CD8-positive, alpha-beta memory T cell (primary cell): Measurements from ENCODE around the gene G3BP2. TPM values are rescaled to one million over a fixed set of nuclear protein-coding genes. Genes with fewer than 3 reads are reported as not detected.

ENCODE experiments used
- CTCF ChIA-PET: fragments of 350-600 bp; sonication (Branson Sonifier 250); formaldehyde crosslinking; loops from one replicate; lab custom pipeline; 2021; ENCODE audit warnings: antibody characterized with exemption; lab: Charles Lee
- POLR2A ChIA-PET: fragments of 350-600 bp; sonication (Branson Sonifier 250); formaldehyde crosslinking; loops from one replicate; lab custom pipeline; 2021; ENCODE audit warnings: antibody characterized with exemption; lab: Charles Lee
- DNase-seq, 5 donors: peaks; one replicate each; pipeline versions ENCODE4 v3.0.0 to v3.0.0-alpha.2; 2020 to 2022; ENCODE audit warnings: mixed read lengths in 1 of 5
- H3K27ac ChIP-seq: one replicate; pipeline ENCODE4 v1.7.0; 2013; ENCODE audit warnings: low read depth, mild to moderate bottlenecking, low read length, moderate library complexity
- H3K27me3 ChIP-seq: 2 replicates; pipeline ENCODE4 v1.7.0; 2013; ENCODE audit warnings: low read length, mild to moderate bottlenecking; ENCODE audit not compliant: insufficient read depth, poor library complexity, severe bottlenecking
- H3K36me3 ChIP-seq: 2 replicates; pipeline ENCODE4 v1.7.0; 2013; ENCODE audit warnings: mild to moderate bottlenecking, low read length, moderate library complexity; ENCODE audit not compliant: insufficient read depth
- H3K4me1 ChIP-seq: 2 replicates; pipeline ENCODE4 v1.7.0; 2013; ENCODE audit warnings: mild to moderate bottlenecking, low read length, moderate library complexity; ENCODE audit not compliant: insufficient read depth
- H3K4me3 ChIP-seq: 2 replicates; pipeline ENCODE4 v1.7.0; 2013; ENCODE audit warnings: mild to moderate bottlenecking, low read length
- H3K9me3 ChIP-seq: 2 replicates; pipeline ENCODE4 v1.7.0; 2013; ENCODE audit warnings: mild to moderate bottlenecking, low read length
- H3K27ac Mint-ChIP-seq, 8 donors: one replicate each; pipeline ENCODE4 v1.8.0; 2020 to 2021; ENCODE audit warnings: mixed read lengths in 8 of 8, mild to moderate bottlenecking in 6 of 8, inconsistent platforms in 3 of 8, moderate library complexity in 3 of 8
- H3K27me3 Mint-ChIP-seq, 2 donors: one replicate each; pipeline ENCODE4 v1.8.0; 2020 to 2021; ENCODE audit warnings: mixed read lengths in 2 of 2, mild to moderate bottlenecking in 1 of 2, moderate library complexity in 1 of 2
- H3K36me3 Mint-ChIP-seq, 3 donors: one replicate each; pipeline ENCODE4 v1.8.0; 2020 to 2021; ENCODE audit warnings: mixed read lengths in 3 of 3, inconsistent platforms in 1 of 3, mild to moderate bottlenecking in 1 of 3
- H3K4me1 Mint-ChIP-seq, 3 donors: one replicate each; pipeline ENCODE4 v1.8.0; 2020 to 2021; ENCODE audit warnings: mixed read lengths in 3 of 3, inconsistent platforms in 1 of 3, mild to moderate bottlenecking in 1 of 3
- H3K4me3 Mint-ChIP-seq, 7 donors: one replicate each; pipeline ENCODE4 v1.8.0; 2020 to 2021; ENCODE audit warnings: mixed read lengths in 7 of 7, mild to moderate bottlenecking in 6 of 7, moderate library complexity in 4 of 7, inconsistent platforms in 2 of 7
- H3K9me3 Mint-ChIP-seq, 5 donors: one replicate each; pipeline ENCODE4 v1.8.0; 2020 to 2022; ENCODE audit warnings: mixed read lengths in 5 of 5, mild to moderate bottlenecking in 3 of 5, moderate library complexity in 2 of 5, inconsistent platforms in 1 of 5
- polyA plus RNA-seq: library from polyadenylated mRNA; unstranded; fragments of 300-500 nt; fragmentation: Illumina TruSeq; gene quantifications from one replicate; pipeline ENCODE4 v1.2.3, GENCODE V29; 2021
- total RNA-seq, 2 experiments: library from RNA; stranded (reverse); gene quantifications; one replicate each; pipeline ENCODE4 v1.2.3, GENCODE V29; 2021

G3BP2 gene
- total and polyA plus RNA-seq, 3 experiments from 2014 or later, result 115 to 195 (median 189) TPM

GRCh38 chr4:75639124-75639695 lies 34.0 kb downstream of the G3BP2 start:
- H3K4me3 ChIP-seq, result no peak overlapping the region
- H3K27me3 ChIP-seq, result no peaks in the 10 kb centered on the region
- no peaks in the 10 kb centered on the region for H3K4me1 ChIP-seq
- DNase-seq, result no peak
- ChIA-PET CTCF (no interaction called here), POLR2A (no interaction called here)
- H3K9me3 Mint-ChIP-seq, result no peaks in the 10 kb centered on the region
- peaks cover 0 to 22% (median 10%) of the 10 kb centered on the region in 3 donors for H3K36me3 Mint-ChIP-seq
- no peaks in the 10 kb centered on the region for H3K27me3 Mint-ChIP-seq
- H3K27ac ChIP-seq, result no peak overlapping the region
- peaks cover 0 to 4% (median 0%) of the 10 kb centered on the region in 3 donors for H3K4me1 Mint-ChIP-seq
- peak overlapping the region in 4 of 8 donors; percentile 17 to 40 (median 26) for H3K27ac Mint-ChIP-seq
- no peak overlapping the region for H3K4me3 Mint-ChIP-seq
- H3K36me3 ChIP-seq, result peaks cover under 1% of the 10 kb centered on the region
- H3K9me3 ChIP-seq, result no peaks in the 10 kb centered on the region

DNA sequence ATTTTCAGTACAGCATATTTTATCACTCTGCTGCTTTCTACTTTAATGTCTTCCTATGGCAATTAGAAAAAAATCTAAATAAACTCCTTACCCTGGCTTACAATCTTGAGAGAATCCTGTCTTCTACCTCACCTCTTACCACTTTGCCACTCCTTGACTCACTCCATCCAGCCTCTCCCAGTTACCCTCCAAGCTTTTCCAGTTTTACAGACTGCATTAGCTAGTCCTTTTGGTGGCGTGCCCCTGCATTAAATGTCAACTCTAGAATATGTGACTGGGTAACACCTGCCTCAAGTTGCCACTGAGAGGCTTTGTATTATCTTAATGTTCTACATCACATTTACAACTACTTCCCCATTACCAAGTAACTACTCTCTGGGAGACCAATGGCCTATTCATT lies 35.4 kb downstream of the G3BP2 start:
- Histone ChIP-seq H3K36me3 (no peaks in the 10 kb centered on the region), H3K27me3 (no peaks in the 10 kb centered on the region), H3K4me1 (no peaks in the 10 kb centered on the region), H3K4me3 (no peak overlapping the region), H3K9me3 (no peaks in the 10 kb centered on the region), H3K27ac (no peak overlapping the region)
- POLR2A ChIA-PET, result no interaction called here
- Mint-ChIP-seq H3K4me1 (no peaks in the 10 kb centered on the region), H3K27ac (peak overlapping the region in 6 of 8 donors; percentile 2 to 82 (median 20)), H3K27me3 (no peaks in the 10 kb centered on the region), H3K9me3 (no peaks in the 10 kb centered on the region), H3K4me3 (peak overlapping the region in 1 of 7 donors; percentile 26), H3K36me3 (peaks cover 0 to 9% (median 3%) of the 10 kb centered on the region in 3 donors)
- no peak for DNase-seq
- CTCF ChIA-PET, result interaction anchor here (0.9 to 1.7 kb wide), 2 partner anchors 9 to 86 kb away, joined by 3 to 5 read pairs; partner anchors contain the start of gene USO1

GRCh38 chr4:75637176-75637575 lies 36.0 kb downstream of the G3BP2 start:
- no peaks in the 10 kb centered on the region for H3K4me1 ChIP-seq
- H3K27ac ChIP-seq, result no peak overlapping the region
- Mint-ChIP-seq H3K36me3 (peaks cover 0 to 7% (median 3%) of the 10 kb centered on the region in 3 donors), H3K4me3 (no peak overlapping the region), H3K27me3 (peaks cover 0 to 1% of the 10 kb centered on the region in 2 donors), H3K4me1 (no peaks in the 10 kb centered on the region), H3K9me3 (no peaks in the 10 kb centered on the region), H3K27ac (no peak overlapping the region)
- H3K27me3 ChIP-seq, result no peaks in the 10 kb centered on the region
- H3K4me3 ChIP-seq, result no peak overlapping the region
- no peaks in the 10 kb centered on the region for H3K9me3 ChIP-seq
- CTCF ChIA-PET, result interaction anchor here (0.9 to 1.7 kb wide), 2 partner anchors 10 to 87 kb away, joined by 3 to 5 read pairs; partner anchors contain the start of gene USO1
- no peaks in the 10 kb centered on the region for H3K36me3 ChIP-seq
- POLR2A ChIA-PET, result no interaction called here
- no peak for DNase-seq

- H3K27me3 Mint-ChIP-seq, result peaks cover 0 to 1% of the 10 kb centered on the region in 2 donors
- H3K36me3 Mint-ChIP-seq, result peaks cover 0 to 3% (median 2%) of the 10 kb centered on the region in 3 donors
- H3K9me3 Mint-ChIP-seq, result no peaks in the 10 kb centered on the region
- Histone ChIP-seq H3K27me3 (no peaks in the 10 kb centered on the region), H3K36me3 (no peaks in the 10 kb centered on the region), H3K27ac (no peak overlapping the region), H3K4me1 (peaks cover 5% of the 10 kb centered on the region), H3K9me3 (no peaks in the 10 kb centered on the region), H3K4me3 (no peak overlapping the region)
- CTCF ChIA-PET, result no interaction called here
- H3K4me1 Mint-ChIP-seq, result peaks cover 7 to 14% (median 8%) of the 10 kb centered on the region in 3 donors
- no peak overlapping the region for H3K27ac Mint-ChIP-seq
- H3K4me3 Mint-ChIP-seq, result no peak overlapping the region
- POLR2A ChIA-PET, result no interaction called here
- no peak for DNase-seq
Measured at GRCh38 chr4:75634951-75635350, 38.3 kb downstream of the G3BP2 start.

- Mint-ChIP-seq H3K27me3 (peaks cover 0 to 1% of the 10 kb centered on the region in 2 donors), H3K4me3 (no peak overlapping the region), H3K36me3 (peaks cover 0 to 2% (median 0%) of the 10 kb centered on the region in 3 donors), H3K27ac (no peak overlapping the region), H3K4me1 (peaks cover 7 to 15% (median 8%) of the 10 kb centered on the region in 3 donors), H3K9me3 (no peaks in the 10 kb centered on the region)
- Histone ChIP-seq H3K9me3 (no peaks in the 10 kb centered on the region), H3K36me3 (no peaks in the 10 kb centered on the region), H3K4me3 (no peak overlapping the region), H3K27me3 (no peaks in the 10 kb centered on the region), H3K27ac (no peak overlapping the region), H3K4me1 (peaks cover 5% of the 10 kb centered on the region)
- CTCF ChIA-PET, result no interaction called here
- DNase-seq, result no peak
- POLR2A ChIA-PET, result no interaction called here
Measured at GRCh38 chr4:75634281-75634680, 38.9 kb downstream of the G3BP2 start.

- H3K27ac ChIP-seq, result no peak overlapping the region
- no peaks in the 10 kb centered on the region for H3K9me3 Mint-ChIP-seq
- H3K4me1 ChIP-seq, result peaks cover 5% of the 10 kb centered on the region
- POLR2A ChIA-PET, result no interaction called here
- H3K4me1 Mint-ChIP-seq, result peaks cover 7 to 15% (median 8%) of the 10 kb centered on the region in 3 donors
- no peak overlapping the region for H3K4me3 ChIP-seq
- no peak for DNase-seq
- peaks cover 0 to 2% (median 0%) of the 10 kb centered on the region in 3 donors for H3K36me3 Mint-ChIP-seq
- peaks cover 0 to 1% of the 10 kb centered on the region in 2 donors for H3K27me3 Mint-ChIP-seq
- H3K9me3 ChIP-seq, result no peaks in the 10 kb centered on the region
- H3K36me3 ChIP-seq, result no peaks in the 10 kb centered on the region
- no peak overlapping the region for H3K4me3 Mint-ChIP-seq
- no peak overlapping the region for H3K27ac Mint-ChIP-seq
- CTCF ChIA-PET, result no interaction called here
- no peaks in the 10 kb centered on the region for H3K27me3 ChIP-seq
Measured at GRCh38 chr4:75633846-75634245, 39.4 kb downstream of the G3BP2 start.

DNA sequence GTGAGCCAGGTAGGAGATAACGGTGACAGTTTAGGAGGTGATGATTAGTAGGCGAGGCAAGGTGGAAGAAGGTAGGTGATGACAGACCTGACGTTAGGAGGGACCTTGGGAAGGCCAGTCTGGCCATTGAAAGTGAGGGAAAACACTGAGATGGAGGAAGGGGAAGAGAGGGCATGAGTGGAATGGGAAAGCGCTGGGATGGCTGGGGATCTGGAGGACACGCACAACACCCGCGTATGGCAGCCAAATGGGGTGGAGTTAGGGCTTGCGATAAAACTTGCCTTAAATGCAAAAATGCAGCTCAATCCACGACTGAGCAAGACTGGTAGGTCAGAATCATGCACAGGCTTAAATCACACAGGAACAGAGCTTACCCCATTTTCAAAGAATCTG lies 42.3 kb downstream of the G3BP2 start:
- H3K27me3 Mint-ChIP-seq, result peaks cover 0 to 3% of the 10 kb centered on the region in 2 donors
- no peaks in the 10 kb centered on the region for H3K9me3 Mint-ChIP-seq

More for the DNA sequence above, 42.3 kb downstream of the G3BP2 start:
- Mint-ChIP-seq H3K36me3 (peaks cover 0 to 2% (median 0%) of the 10 kb centered on the region in 3 donors), H3K27ac (peak overlapping the region in 7 of 8 donors; percentile 14 to 90 (median 84)), H3K4me1 (peaks cover 7 to 15% (median 8%) of the 10 kb centered on the region in 3 donors), H3K4me3 (peak overlapping the region; percentile 78 to 96 (median 93))
- CTCF ChIA-PET, result no interaction called here
- POLR2A ChIA-PET, result interaction anchor here (0.6 to 1.5 kb wide), 3 partner anchors 9 to 93 kb away, joined by 7 to 8 read pairs (median 8); partner anchors contain the start of genes G3BP2 and USO1
- peak overlapping the region; percentile 7 for H3K27ac ChIP-seq
- H3K27me3 ChIP-seq, result no peaks in the 10 kb centered on the region
- no peaks in the 10 kb centered on the region for H3K36me3 ChIP-seq
- no peak for DNase-seq
- peak overlapping the region; percentile 98 for H3K4me3 ChIP-seq
- no peaks in the 10 kb centered on the region for H3K9me3 ChIP-seq
- peaks cover 5% of the 10 kb centered on the region for H3K4me1 ChIP-seq
